A549 (cell line): ENCODE results near the gene OR52B6. TPM values are rescaled to one million over a fixed set of nuclear protein-coding genes. Genes with fewer than 3 reads are reported as not detected.

Experiments used
- ATAC-seq, 2 experiments: fragments of 200-7000 bp in 1 of 2; fragments of >200 bp in 1 of 2; cut with Nextera tagmentation in 1 of 2; cut with Tn5 transposase in 1 of 2; 3 replicates each; pipeline versions ENCODE4 v1.8.0 to v1.9.1; 2018 to 2020; ENCODE audit warnings: mild to moderate bottlenecking in 1 of 2, moderate library complexity in 1 of 2
- CTCF ChIA-PET: fragments of 300-600 bp; sonication (Branson Sonifier 250); formaldehyde crosslinking; extraction: SDS; loops from one replicate; lab custom pipeline; 2021; ENCODE audit warnings: antibody characterized with exemption, inconsistent platforms; lab: Yijun Ruan, JAX
- POLR2A ChIA-PET: fragments of 350-600 bp; formaldehyde crosslinking; extraction: SDS; loops from one replicate; lab custom pipeline; 2021; ENCODE audit warnings: antibody characterized with exemption, inconsistent platforms; lab: Yijun Ruan, JAX
- DNase-seq, 2 experiments: peaks; one replicate each; pipeline versions ENCODE4 v3.0.0 to v3.0.0-alpha.2; 2011 to 2016; ENCODE audit warnings: low read depth in 1 of 2, low spot score in 1 of 2
- FAIRE-seq: peaks from 2 replicates; lab custom pipeline; 2011; peaks lifted over from hg19 to GRCh38; lab: Jason Lieb, UNC
- H3K27ac ChIP-seq, 2 experiments: fragments of >200 bp; sonication (Bioruptor Twin); formaldehyde crosslinking; 3 replicates each; pipeline ENCODE4 v1.5.1; 2016 to 2017
- H3K4me1 ChIP-seq: fragments of >200 bp; sonication (Bioruptor Twin); formaldehyde crosslinking; 3 replicates; pipeline ENCODE4 v1.6.1; 2016
- H3K4me2 ChIP-seq: fragments of >200 bp; sonication (Bioruptor Twin); formaldehyde crosslinking; 3 replicates; pipeline ENCODE4 v1.6.1; 2016
- H3K4me3 ChIP-seq: fragments of >200 bp; sonication (Bioruptor Twin); formaldehyde crosslinking; 3 replicates; pipeline ENCODE4 v1.5.1; 2016
- H3K9me3 ChIP-seq: fragments of >200 bp; sonication (Bioruptor Twin); formaldehyde crosslinking; 3 replicates; pipeline ENCODE4 v1.6.1; 2016
- BHLHE40 ChIP-seq: IDR thresholded peaks from 2 replicates; pipeline ENCODE4 v1.6.1; 2012; ENCODE audit warnings: low read depth, low read length, inconsistent platforms
- CHD2 ChIP-seq: fragments of 150-350 bp; IDR thresholded peaks from 2 replicates; pipeline ENCODE4 v1.6.1; 2014; ENCODE audit warnings: low read length; ENCODE audit not compliant: partially characterized antibody
- CHD4 ChIP-seq: fragments of 200-600 bp; sonication (generic); IDR thresholded peaks from 2 replicates; pipeline ENCODE4 v1.6.1; 2016; ENCODE audit warnings: antibody characterized with exemption, mild to moderate bottlenecking, borderline replicate concordance
- EHF ChIP-seq: fragments of 250-450 bp; sonication (Bioruptor Pico); IDR thresholded peaks from 2 replicates; pipeline ENCODE4 v1.5.0; 2020; ENCODE audit warnings: mild to moderate bottlenecking
- EHMT2 ChIP-seq: fragments of 200-600 bp; sonication (generic); IDR thresholded peaks from 2 replicates; pipeline ENCODE4 v1.6.1; 2016; ENCODE audit warnings: antibody characterized with exemption, low read depth, mild to moderate bottlenecking, moderate library complexity
- EP300 ChIP-seq, 2 experiments: fragments of >200 bp; sonication (Bioruptor Twin); formaldehyde crosslinking; IDR thresholded peaks; 2 replicates in 1 of 2; 3 replicates in 1 of 2; pipeline ENCODE4 v1.6.1; 2016 to 2017
- ESRRA ChIP-seq: fragments of 150-350 bp; IDR thresholded peaks from 2 replicates; pipeline ENCODE4 v1.6.1; 2014; ENCODE audit warnings: mild to moderate bottlenecking, low read length, borderline replicate concordance
- FOSL2 ChIP-seq, 2 experiments: fragments of 450-650 bp in 1 of 2; fragments of >200 bp in 1 of 2; sonication (Bioruptor Twin) in 1 of 2; formaldehyde crosslinking; IDR thresholded peaks; 2 replicates each; pipeline versions ENCODE4 v1.5.0 to v1.6.1; 2016 to 2020; ENCODE audit warnings: mild to moderate bottlenecking in 1 of 2, moderate library complexity in 1 of 2
- HDAC2 ChIP-seq: fragments of 200-600 bp; sonication (generic); IDR thresholded peaks from 2 replicates; pipeline ENCODE4 v1.6.1; 2016
- HES2 ChIP-seq: fragments of >200 bp; sonication (Bioruptor Twin); formaldehyde crosslinking; IDR thresholded peaks from 2 replicates; pipeline ENCODE4 v1.6.1; 2016
- HEYL ChIP-seq: fragments of 250-450 bp; sonication (Bioruptor Pico); IDR thresholded peaks from 2 replicates; pipeline ENCODE4 v1.8.0; 2021; ENCODE audit warnings: mild to moderate bottlenecking, moderate library complexity
- HMGXB4 ChIP-seq: fragments of 250-450 bp; sonication (Bioruptor Pico); IDR thresholded peaks from 2 replicates; pipeline ENCODE4 v1.5.0; 2021; ENCODE audit warnings: mild to moderate bottlenecking, moderate library complexity, borderline replicate concordance
- HOXB13 ChIP-seq: fragments of 250-450 bp; sonication (Bioruptor Pico); IDR thresholded peaks from 2 replicates; pipeline ENCODE4 v1.5.0; 2020; ENCODE audit warnings: low read depth, mild to moderate bottlenecking, moderate library complexity
- JUN ChIP-seq, 2 experiments: fragments of >200 bp; sonication (Bioruptor Twin); formaldehyde crosslinking; IDR thresholded peaks; 2 replicates in 1 of 2; 3 replicates in 1 of 2; pipeline ENCODE4 v1.6.1; 2016 to 2017
- KDM5A ChIP-seq: fragments of 200-600 bp; sonication (generic); IDR thresholded peaks from 2 replicates; pipeline ENCODE4 v1.6.1; 2016; ENCODE audit warnings: antibody characterized with exemption, mild to moderate bottlenecking
- MAFK ChIP-seq: fragments of 450-650 bp; IDR thresholded peaks from 2 replicates; pipeline ENCODE4 v1.6.1; 2014; ENCODE audit not compliant: partially characterized antibody
- NPAS2 ChIP-seq: fragments of 250-450 bp; sonication (Bioruptor Pico); IDR thresholded peaks from 2 replicates; pipeline ENCODE4 v1.8.0; 2022; ENCODE audit warnings: mild to moderate bottlenecking, moderate library complexity, borderline replicate concordance
- NR3C1 ChIP-seq: fragments of >200 bp; sonication (Bioruptor Twin); formaldehyde crosslinking; IDR thresholded peaks from 3 replicates; pipeline ENCODE4 v1.6.1; 2017
- POLR2A ChIP-seq: IDR thresholded peaks from 2 replicates; pipeline ENCODE4 v1.6.1; 2012; ENCODE audit warnings: mild to moderate bottlenecking, low read length
- RAD21 ChIP-seq, 2 experiments: fragments of >200 bp in 1 of 2; sonication (Bioruptor Twin) in 1 of 2; formaldehyde crosslinking in 1 of 2; IDR thresholded peaks in 1 of 2; conservative IDR thresholded peaks in 1 of 2; 2 replicates in 1 of 2; 3 replicates in 1 of 2; pipeline ENCODE4 v1.6.1; 2012 to 2018; ENCODE audit warnings: inconsistent platforms in 1 of 2
- RFX5 ChIP-seq: fragments of 450-650 bp; IDR thresholded peaks from 2 replicates; pipeline ENCODE4 v1.7.1; 2014; ENCODE audit warnings: antibody characterized with exemption, mild to moderate bottlenecking, moderate library complexity
- SREBF2 ChIP-seq: fragments of 450-650 bp; IDR thresholded peaks from 2 replicates; pipeline ENCODE4 v1.6.1; 2014; ENCODE audit warnings: mild to moderate bottlenecking, moderate library complexity
- TP53 ChIP-seq: fragments of 250-450 bp; sonication (Bioruptor Pico); IDR thresholded peaks from 2 replicates; pipeline ENCODE4 v1.5.0; 2021; ENCODE audit warnings: mild to moderate bottlenecking, moderate library complexity
- ZSCAN20 ChIP-seq: fragments of 250-450 bp; sonication (Bioruptor Pico); IDR thresholded peaks from 2 replicates; pipeline ENCODE4 v1.8.0; 2022; ENCODE audit warnings: mild to moderate bottlenecking, moderate library complexity
- WGBS: methylation state at CpG from one replicate; pipeline ENCODE4 v1.1.6; 2017; ENCODE audit errors: missing lambda C conversion rate; 5-methylcytosine and 5-hydroxymethylcytosine counted together
- polyA minus RNA-seq: library from RNA; depleted of rRNA, polyadenylated mRNA; stranded (reverse); fragments of >200 nt; gene quantifications from 2 replicates; pipeline ENCODE4 v1.2.3, GENCODE V29; 2011; rRNA and poly(A)+ RNA removed
- polyA plus RNA-seq, 4 experiments: library from polyadenylated mRNA; depleted of rRNA in 3 of 4; stranded (reverse); fragments of >200 nt; fragmentation: RNase III in 1 of 4; extraction: RNeasy Plus Mini Kit Qiagen cat#74134 plus additional on column Dnase treatment in 1 of 4; gene quantifications; 2 replicates in 3 of 4; 3 replicates in 1 of 4; pipeline ENCODE4 v1.2.3, GENCODE V29; 2011 to 2017
- TF ChIP-seq, protein P1 (sequence below): fragments of 450-650 bp; IDR thresholded peaks from 2 replicates; pipeline ENCODE4 v1.6.1; 2014; ENCODE audit warnings: antibody characterized with exemption
- TF ChIP-seq, protein P2 (sequence below): IDR thresholded peaks from 2 replicates; pipeline ENCODE4 v1.6.1; 2012; ENCODE audit warnings: low read depth, borderline replicate concordance

OR52B6 gene
- polyA plus RNA-seq (2011; rRNA removed) (not detected in 2 replicates), polyA plus RNA-seq (2017; fragmentation: RNase III; extraction: RNeasy Plus Mini Kit Qiagen cat#74134 plus additional on column Dnase treatment) (not detected in 3 replicates), polyA minus RNA-seq (not detected in 2 replicates)
- polyA plus RNA-seq (2012; cell fraction: cytosol; rRNA removed), result not detected in 2 replicates
- polyA plus RNA-seq (2012; cell fraction: nucleus; rRNA removed), result not detected in 2 replicates

DNA sequence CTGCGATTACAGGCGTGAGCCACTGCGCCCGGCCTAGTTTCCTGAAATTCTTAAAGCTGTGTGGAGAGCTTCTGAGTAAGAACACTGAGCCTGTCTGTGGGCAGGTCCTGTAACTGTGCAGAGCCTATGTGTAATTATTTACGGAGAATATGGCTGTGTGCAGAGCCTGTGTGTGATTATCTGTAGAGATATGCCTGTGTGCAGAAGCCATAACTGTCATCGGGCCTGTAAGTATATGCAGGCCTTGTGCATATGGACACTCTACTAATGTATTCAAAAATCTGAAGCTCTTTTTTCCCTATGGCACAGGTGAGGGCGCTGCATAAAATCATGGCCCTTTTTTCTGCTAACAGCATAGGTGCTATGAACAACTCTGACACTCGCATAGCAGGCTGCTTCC, at the start of gene OR52B6:
Gene OR52B6 (plus strand): TSS at position 301 of the 400 bp plus-strand sequence. CDS start 0 bp downstream, at position 301.
- no peaks in the 10 kb centered on the region for H3K4me1 ChIP-seq
- DNase-seq (no peak), ATAC-seq (no peak), FAIRE-seq (no peak)
- no peak within 1 kb of the TSS for H3K27ac ChIP-seq
- ChIA-PET POLR2A (no interaction called here), CTCF (no interaction called here)
- H3K4me3 ChIP-seq, result no peak within 1 kb of the TSS
- 88% methylated on average over 8 of the region's 8 CpGs for WGBS
- H3K9me3 ChIP-seq, result no peaks in the 10 kb centered on the region
- TF ChIP-seq ESRRA, result no peak
- no peak for TF ChIP-seq RAD21 (conservative IDR thresholded peaks at IDR 0.05 in 1 of 2, IDR thresholded peaks at IDR 0.05 in 1 of 2)
- no peak for TF ChIP-seq RFX5
- no peak within 1 kb of the TSS for H3K4me2 ChIP-seq

GRCh38 chr11:5531053-5531831, 49.4 kb upstream of the OR52B6 start:
- Histone ChIP-seq H3K4me1 (no peaks in the 10 kb centered on the region), H3K4me3 (no peak overlapping the region), H3K9me3 (no peaks in the 10 kb centered on the region), H3K27ac (no peak overlapping the region), H3K4me2 (no peak overlapping the region)
- 55% methylated on average over 2 of the region's 2 CpGs for WGBS
- no peak for FAIRE-seq
- ChIA-PET CTCF (interaction anchor here (0.6 to 0.8 kb wide), 2 partner anchors 25 to 299 kb away, joined by 3 read pairs; no protein-coding TSS in a partner anchor), POLR2A (no interaction called here)
- no peak for DNase-seq
- TF ChIP-seq RFX5 (no peak), CHD2 (no peak)
- ATAC-seq, result 0 out of 6 replicates have a peak, but pooled peaks of 1 of the 2 experiments have one; percentile 17

DNA sequence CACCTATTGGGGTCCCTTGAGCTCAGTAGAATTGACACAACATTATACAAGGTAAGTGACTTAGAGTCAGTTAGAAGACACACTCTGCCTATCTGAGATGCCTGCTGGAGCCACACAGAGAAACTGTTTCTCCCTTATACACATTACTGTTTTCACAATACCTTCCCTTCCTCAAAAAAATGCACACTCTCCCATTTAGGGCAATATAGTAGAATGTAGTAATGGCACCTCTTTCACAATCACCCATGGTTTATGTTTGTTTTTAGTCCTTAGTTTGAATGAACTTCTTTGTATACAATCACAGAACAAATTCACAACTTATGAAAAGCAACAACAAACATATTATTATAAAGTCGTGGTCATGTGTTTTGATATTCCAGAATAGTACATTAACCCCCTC, 46.6 kb upstream of the OR52B6 start:
- DNase-seq (no peak), FAIRE-seq (no peak), ATAC-seq (no peak)
- Histone ChIP-seq H3K27ac (no peak overlapping the region), H3K4me3 (no peak overlapping the region), H3K4me1 (no peaks in the 10 kb centered on the region), H3K9me3 (peaks cover 4% of the 10 kb centered on the region; the same call in 1 of the 3 replicates), H3K4me2 (no peak overlapping the region)
- WGBS, result 0% methylated on average over 1 of the region's 1 CpG
- TF ChIP-seq BHLHE40, result no peak
- no peak for TF ChIP-seq HMGXB4 (CRISPR knock-in tag)
- TF ChIP-seq HES2, result no peak
- TF ChIP-seq TP53 (CRISPR knock-in tag), result no peak
- TF ChIP-seq EHMT2, result no peak
- no peak for TF ChIP-seq NR3C1
- POLR2A ChIA-PET, result no interaction called here
- CTCF ChIA-PET, result no interaction called here

DNA sequence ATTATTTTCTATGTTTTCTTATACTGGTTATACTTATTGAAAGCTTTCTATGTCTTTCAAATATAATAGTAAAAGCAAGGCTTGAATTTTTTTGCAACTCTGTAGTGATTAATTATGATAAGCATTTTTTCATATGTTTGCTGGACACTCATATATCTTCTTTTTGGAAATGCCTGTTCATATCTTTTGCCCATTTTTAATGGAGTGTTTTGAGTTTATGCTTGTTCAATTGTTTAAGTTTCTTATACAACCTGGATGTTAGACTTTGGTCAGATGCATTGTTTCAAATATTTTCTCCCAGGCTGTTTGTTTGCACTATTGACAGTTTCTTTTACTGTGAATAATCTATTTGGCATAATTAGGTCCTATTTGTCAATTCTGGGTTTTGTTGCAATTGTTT, 44.2 kb upstream of the OR52B6 start:
- Histone ChIP-seq H3K4me2 (no peak overlapping the region), H3K9me3 (peaks cover 4% of the 10 kb centered on the region; the same call in 1 of the 3 replicates), H3K27ac (no peak overlapping the region), H3K4me3 (no peak overlapping the region), H3K4me1 (no peaks in the 10 kb centered on the region)
- ATAC-seq (no peak), DNase-seq (no peak), FAIRE-seq (no peak)
- ChIA-PET CTCF (no interaction called here), POLR2A (no interaction called here)
- TF ChIP-seq ZSCAN20 (CRISPR knock-in tag) (no peak), NPAS2 (CRISPR knock-in tag) (no peak), HEYL (CRISPR knock-in tag) (no peak), EHF (CRISPR knock-in tag) (no peak), POLR2A (no peak), MAFK (no peak), KDM5A (no peak), HES2 (no peak), CHD4 (no peak), JUN (IDR thresholded peaks at IDR 0.05) (no peak), HDAC2 (no peak), SREBF2 (no peak), HOXB13 (no peak), EP300 (IDR thresholded peaks at IDR 0.05) (no peak), FOSL2 (IDR thresholded peaks at IDR 0.05) (no peak), FOSL2 (CRISPR knock-in tag; IDR thresholded peaks at IDR 0.05) (no peak)
- TF ChIP-seq, protein P1, sequence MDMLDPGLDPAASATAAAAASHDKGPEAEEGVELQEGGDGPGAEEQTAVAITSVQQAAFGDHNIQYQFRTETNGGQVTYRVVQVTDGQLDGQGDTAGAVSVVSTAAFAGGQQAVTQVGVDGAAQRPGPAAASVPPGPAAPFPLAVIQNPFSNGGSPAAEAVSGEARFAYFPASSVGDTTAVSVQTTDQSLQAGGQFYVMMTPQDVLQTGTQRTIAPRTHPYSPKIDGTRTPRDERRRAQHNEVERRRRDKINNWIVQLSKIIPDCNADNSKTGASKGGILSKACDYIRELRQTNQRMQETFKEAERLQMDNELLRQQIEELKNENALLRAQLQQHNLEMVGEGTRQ, result no peak
- TF ChIP-seq, protein P2, sequence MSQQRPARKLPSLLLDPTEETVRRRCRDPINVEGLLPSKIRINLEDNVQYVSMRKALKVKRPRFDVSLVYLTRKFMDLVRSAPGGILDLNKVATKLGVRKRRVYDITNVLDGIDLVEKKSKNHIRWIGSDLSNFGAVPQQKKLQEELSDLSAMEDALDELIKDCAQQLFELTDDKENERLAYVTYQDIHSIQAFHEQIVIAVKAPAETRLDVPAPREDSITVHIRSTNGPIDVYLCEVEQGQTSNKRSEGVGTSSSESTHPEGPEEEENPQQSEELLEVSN, result no peak
